Effector memory CD4-positive, alpha-beta T cell (primary cell): ENCODE measurements around the gene PRR16.
"Not testable (repeated sequence)": the region's sequence is repeated elsewhere in the genome, so short reads cannot be mapped to it uniquely, and the experiment has no call there.

ENCODE experiments used
- DNase-seq, 3 donors: peaks; one replicate each; pipeline ENCODE4 v3.0.0-alpha.2; 2020
- H3K27ac ChIP-seq: 2 replicates; pipeline ENCODE4 v1.7.0; 2013; ENCODE audit warnings: mild to moderate bottlenecking, low read length, moderate library complexity; ENCODE audit not compliant: insufficient read depth, poor library complexity, severe bottlenecking
- H3K27me3 ChIP-seq: replicated peaks from 2 replicates; pipeline ENCODE4 v1.7.0; 2013; ENCODE audit warnings: mild to moderate bottlenecking, low read length; ENCODE audit not compliant: insufficient read depth, control insufficient read depth, poor library complexity, severe bottlenecking
- H3K36me3 ChIP-seq: 2 replicates; pipeline ENCODE4 v1.7.0; 2013; ENCODE audit warnings: mild to moderate bottlenecking, low read length, moderate library complexity; ENCODE audit not compliant: control insufficient read depth, insufficient read depth
- H3K4me1 ChIP-seq: 2 replicates; pipeline ENCODE4 v1.7.0; 2013; ENCODE audit warnings: low read length, mild to moderate bottlenecking; ENCODE audit not compliant: control insufficient read depth, insufficient read depth, poor library complexity, severe bottlenecking
- H3K4me3 ChIP-seq: 2 replicates; pipeline ENCODE4 v1.7.0; 2013; ENCODE audit warnings: low read length, low read depth, mild to moderate bottlenecking; ENCODE audit not compliant: insufficient read depth, poor library complexity, severe bottlenecking
- H3K9me3 ChIP-seq: 2 replicates; pipeline ENCODE4 v1.7.0; 2013; ENCODE audit warnings: mild to moderate bottlenecking, low read length, moderate library complexity; ENCODE audit not compliant: control insufficient read depth

The PRR16 gene

DNA sequence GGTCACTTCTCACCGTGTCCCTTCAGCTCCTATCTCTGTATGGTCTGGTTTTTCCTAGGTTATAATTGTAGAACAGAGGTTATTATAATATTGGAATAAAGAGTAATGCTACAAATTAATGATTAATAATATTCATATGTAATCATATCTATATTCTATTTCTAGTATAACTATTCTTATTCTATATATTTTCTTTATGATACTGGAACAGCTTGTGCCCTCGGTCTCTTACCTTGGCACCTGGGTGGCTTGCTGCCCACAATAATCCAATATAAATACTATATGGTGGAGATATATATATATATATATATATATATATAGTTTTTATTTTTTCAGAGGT is 5.6 kb upstream of the PRR16 start:
- H3K27me3 ChIP-seq, H3K9me3 ChIP-seq, H3K36me3 ChIP-seq, H3K27ac ChIP-seq, DNase-seq, H3K4me1 ChIP-seq: not testable (repeated sequence)
- H3K4me3 ChIP-seq, result peak overlapping the region; percentile 42

- Histone ChIP-seq H3K4me3 (no peak overlapping the region), H3K36me3 (no peaks in the 10 kb centered on the region), H3K27ac (no peak overlapping the region), H3K9me3 (no peaks in the 10 kb centered on the region), H3K27me3 (peaks cover 5% of the 10 kb centered on the region), H3K4me1 (no peaks in the 10 kb centered on the region)
- DNase-seq, result no peak
Observed at GRCh38 chr5:120461251-120461650, 2.8 kb upstream of the PRR16 start.

- Histone ChIP-seq H3K4me1 (no peaks in the 10 kb centered on the region), H3K36me3 (no peaks in the 10 kb centered on the region), H3K27ac (no peak overlapping the region), H3K27me3 (peaks cover 5% of the 10 kb centered on the region), H3K4me3 (no peak overlapping the region), H3K9me3 (no peaks in the 10 kb centered on the region)
- DNase-seq, result no peak
Observed at GRCh38 chr5:120463006-120463680, 957 bp upstream of the PRR16 start.

- no peaks in the 10 kb centered on the region for H3K9me3 ChIP-seq
- no peak overlapping the region for H3K27ac ChIP-seq
- DNase-seq, result no peak
- no peak overlapping the region for H3K4me3 ChIP-seq
- H3K27me3 ChIP-seq, result peaks cover 5% of the 10 kb centered on the region
- no peaks in the 10 kb centered on the region for H3K36me3 ChIP-seq
- H3K4me1 ChIP-seq, result no peaks in the 10 kb centered on the region
Observed at GRCh38 chr5:120464627-120465435, 731 bp downstream of the PRR16 start.

DNA sequence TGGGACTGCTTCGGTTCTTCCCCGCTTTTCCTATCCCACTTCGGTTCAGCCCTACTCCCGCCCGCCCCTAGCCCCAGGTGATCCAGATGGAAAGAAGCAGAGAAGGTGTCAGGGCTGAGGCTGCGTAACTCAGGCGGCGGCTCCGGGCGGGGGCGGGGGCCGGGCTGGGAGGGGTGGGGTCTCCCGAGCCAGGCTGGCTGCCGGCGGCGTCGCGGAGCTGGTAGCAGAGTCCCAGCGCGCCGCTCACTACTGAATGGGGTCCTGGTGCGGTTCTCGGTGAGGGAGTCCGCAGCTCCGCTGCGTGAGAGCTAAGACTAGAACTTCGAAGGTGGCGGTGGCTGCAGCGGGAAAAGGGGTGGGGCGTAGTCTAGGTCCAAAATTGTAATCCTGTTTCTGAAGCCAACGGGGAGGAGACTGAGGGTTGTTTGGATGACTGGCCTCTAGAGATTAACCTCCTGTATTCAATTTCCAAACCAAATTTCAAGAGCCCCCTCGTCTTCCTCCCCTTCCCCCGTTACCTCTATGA is 1.4 kb downstream of the PRR16 start:
- no peak for DNase-seq
- no peak overlapping the region for H3K27ac ChIP-seq
- H3K9me3 ChIP-seq, result no peaks in the 10 kb centered on the region
- H3K36me3 ChIP-seq, result no peaks in the 10 kb centered on the region
- H3K27me3 ChIP-seq, result peaks cover 5% of the 10 kb centered on the region
- H3K4me3 ChIP-seq, result no peak overlapping the region
- no peaks in the 10 kb centered on the region for H3K4me1 ChIP-seq

GRCh38 chr5:120466341-120467006 is 2.4 kb downstream of the PRR16 start:
- Histone ChIP-seq H3K4me3 (no peak overlapping the region), H3K27ac (no peak overlapping the region), H3K9me3 (no peaks in the 10 kb centered on the region)

GRCh38 chr5:120471971-120472370 is 7.9 kb downstream of the PRR16 start:
- DNase-seq, result no peak
- H3K9me3 ChIP-seq, result no peaks in the 10 kb centered on the region
- no peaks in the 10 kb centered on the region for H3K4me1 ChIP-seq
- no peak overlapping the region for H3K27ac ChIP-seq
- H3K36me3 ChIP-seq, result no peaks in the 10 kb centered on the region
- no peaks in the 10 kb centered on the region for H3K27me3 ChIP-seq
- H3K4me3 ChIP-seq, result no peak overlapping the region

More at GRCh38 chr5:120466341-120467006, 2.4 kb downstream of the PRR16 start:
- Histone ChIP-seq H3K36me3 (no peaks in the 10 kb centered on the region), H3K27me3 (peaks cover 5% of the 10 kb centered on the region), H3K4me1 (no peaks in the 10 kb centered on the region)
- no peak for DNase-seq

GRCh38 chr5:120472911-120473310 is 8.8 kb downstream of the PRR16 start:
- H3K4me3 ChIP-seq, result no peak overlapping the region
- H3K27me3 ChIP-seq, result no peaks in the 10 kb centered on the region
- no peaks in the 10 kb centered on the region for H3K36me3 ChIP-seq
- no peak overlapping the region for H3K27ac ChIP-seq
- no peaks in the 10 kb centered on the region for H3K4me1 ChIP-seq
- H3K9me3 ChIP-seq, result no peaks in the 10 kb centered on the region
- DNase-seq, result no peak

- H3K4me1 ChIP-seq, result no peaks in the 10 kb centered on the region
- H3K9me3 ChIP-seq, result no peaks in the 10 kb centered on the region
- no peak for DNase-seq
- H3K36me3 ChIP-seq, result no peaks in the 10 kb centered on the region
- no peak overlapping the region for H3K4me3 ChIP-seq
- H3K27ac ChIP-seq, result no peak overlapping the region
- no peaks in the 10 kb centered on the region for H3K27me3 ChIP-seq
Observed at GRCh38 chr5:120473332-120473731, 9.2 kb downstream of the PRR16 start.

GRCh38 chr5:120476063-120476462 is 12.0 kb downstream of the PRR16 start:
- H3K4me1 ChIP-seq, result no peaks in the 10 kb centered on the region
- H3K9me3 ChIP-seq, result no peaks in the 10 kb centered on the region
- H3K27ac ChIP-seq, result no peak overlapping the region
- no peaks in the 10 kb centered on the region for H3K27me3 ChIP-seq
- no peaks in the 10 kb centered on the region for H3K36me3 ChIP-seq
- H3K4me3 ChIP-seq, result no peak overlapping the region
- no peak for DNase-seq
